ENCODE measurements around the gene SLC4A4. TPM values are rescaled to one million over a fixed set of nuclear protein-coding genes. Genes with fewer than 3 reads are reported as not detected.

SLC4A4 gene
- total and polyA plus RNA-seq, 2 of the 8 experiments (the other 6 are each of a cell fraction or from before 2014, with no cell fraction given): 0.67 to 2.8 TPM

DNA sequence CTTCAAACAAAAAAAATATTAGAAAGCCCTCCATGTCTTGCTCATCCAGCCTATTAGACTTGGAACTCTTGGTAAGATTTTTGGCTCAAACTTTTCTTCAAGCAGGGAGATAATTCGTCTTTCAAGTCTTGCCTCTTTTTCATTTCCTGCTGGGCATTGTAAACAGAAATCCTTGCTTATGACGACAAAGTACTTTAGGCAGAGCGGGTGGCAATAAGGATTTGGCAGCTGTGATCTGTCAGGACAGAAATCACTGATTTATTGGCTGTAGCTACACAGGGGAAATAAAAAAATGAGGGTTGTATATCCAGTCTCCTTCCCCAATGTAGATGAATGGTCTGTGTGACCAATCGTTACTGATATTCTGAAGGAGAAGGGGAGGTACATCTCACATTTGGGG lies 121.6 kb downstream of the SLC4A4 start:
- Histone ChIP-seq H3K4me1 (replicated peaks in 1 of 4; ENCODE audit: control insufficient read depth in 3 of 4, insufficient read depth in 4 of 4, low read length in 3 of 4) (no peaks in the 10 kb centered on the region), H2AK5ac (ENCODE audit: low read depth, low read length) (no peak overlapping the region), H2BK5ac (ENCODE audit: low read depth, low read length) (no peak overlapping the region), H3K79me1 (ENCODE audit: low read depth, low read length) (no peaks in the 10 kb centered on the region), H3K56ac (replicated peaks; ENCODE audit: insufficient read length, low read depth, low read length) (no peak overlapping the region), H3K4ac (replicated peaks; ENCODE audit: insufficient read length, low read depth, low read length) (no peak overlapping the region), H4K8ac (ENCODE audit: extremely low read depth, insufficient read depth, low read length) (no peak overlapping the region), H3K9me3 (ENCODE audit: insufficient read depth in 2 of 2, low read depth in 1 of 2, low read length in 1 of 2) (no peaks in the 10 kb centered on the region), H3K23me2 (ENCODE audit: low read depth, low read length) (no peaks in the 10 kb centered on the region), H2BK120ac (replicated peaks; ENCODE audit: low read depth, low read length) (no peak overlapping the region), H4K20me1 (replicated peaks in 1 of 2; ENCODE audit: control insufficient read depth in 1 of 2, insufficient read depth in 2 of 2, low read length in 2 of 2) (no peaks in the 10 kb centered on the region), H2BK20ac (ENCODE audit: low read length) (no peak overlapping the region), H2AFZ (ENCODE audit: low read length) (no peak overlapping the region), H3K9ac (replicated peaks in 1 of 4; ENCODE audit: extremely low read depth in 1 of 4, low read depth in 3 of 4, low read length in 3 of 4) (no peak overlapping the region), H4K5ac (ENCODE audit: insufficient read length, low read depth, low read length) (no peak overlapping the region), H3K79me2 (ENCODE audit: control insufficient read depth in 1 of 2, insufficient read depth in 2 of 2, low read length in 2 of 2) (no peaks in the 10 kb centered on the region), H3K4me2 (ENCODE audit: insufficient read depth in 1 of 2, low read depth in 2 of 2, low read length in 2 of 2) (no peak overlapping the region), H3K4me3 (ENCODE audit: extremely low read depth in 1 of 4, insufficient read depth in 2 of 4, low read depth in 3 of 4, low read length in 4 of 4) (no peak overlapping the region), H2BK15ac (ENCODE audit: low read length) (no peak overlapping the region), H3K23ac (ENCODE audit: insufficient read length) (no peak overlapping the region), H2BK12ac (ENCODE audit: low read depth, low read length) (no peak overlapping the region), H3K27ac (ENCODE audit: low read depth, low read length) (no peak overlapping the region), H3K14ac (ENCODE audit: insufficient read length) (no peak overlapping the region), H3K27me3 (replicated peaks in 1 of 4; ENCODE audit: control insufficient read depth in 3 of 4, extremely low read depth in 1 of 4, insufficient read depth in 3 of 4, low read length in 3 of 4) (no peaks in the 10 kb centered on the region), H3K18ac (ENCODE audit: extremely low read depth, low read length) (no peak overlapping the region), H4K91ac (replicated peaks; ENCODE audit: insufficient read length, low read length) (no peak overlapping the region), H3K36me3 (ENCODE audit: control insufficient read depth in 2 of 4, insufficient read depth in 4 of 4, low read length in 3 of 4) (no peaks in the 10 kb centered on the region)
- TF ChIP-seq SUZ12 (IDR thresholded peaks at IDR 0.05; ENCODE audit: low read length) (no peak), POU5F1 (IDR thresholded peaks at IDR 0.05; ENCODE audit: low read depth, low read length) (no peak)
- DNase-seq (ENCODE audit: low read depth in 1 of 2, low spot score in 2 of 2) (no peak), FAIRE-seq (no peak)
- WGBS, 2 experiments (ENCODE audit: extremely low coverage in 1 of 2, insufficient coverage in 1 of 2, insufficient read length in 1 of 2, insufficient replicate concordance in 2 of 2, low coverage in 1 of 2, low lambda C conversion rate in 2 of 2, missing lambda C conversion rate in 1 of 2): 78% methylated on average over 4 of the region's 4 CpGs; no CpG with 5 or more reads in 1 of the 2 experiments
- POLR2A ChIA-PET (ENCODE audit: partially characterized antibody): no interaction called here
- CTCF ChIA-PET (ENCODE audit: partially characterized antibody): no interaction called here

All from H1 (cell line).